GM21360 (cell line): ENCODE measurements around the gene CNTN2.

ENCODE experiments used
- ATAC-seq: cut with Tn5 transposase; IDR thresholded peaks from one replicate; pipeline ENCODE4 v1.9.1; 2021; ENCODE audit warnings: mild to moderate bottlenecking, moderate library complexity; ENCODE audit not compliant: unreplicated experiment

Gene CNTN2

GRCh38 chr1:205017766-205018165 lies 25.2 kb upstream of the CNTN2 start:
- ATAC-seq, result no peak

GRCh38 chr1:205018381-205018780 lies 24.6 kb upstream of the CNTN2 start:
- ATAC-seq, result no peak

DNA sequence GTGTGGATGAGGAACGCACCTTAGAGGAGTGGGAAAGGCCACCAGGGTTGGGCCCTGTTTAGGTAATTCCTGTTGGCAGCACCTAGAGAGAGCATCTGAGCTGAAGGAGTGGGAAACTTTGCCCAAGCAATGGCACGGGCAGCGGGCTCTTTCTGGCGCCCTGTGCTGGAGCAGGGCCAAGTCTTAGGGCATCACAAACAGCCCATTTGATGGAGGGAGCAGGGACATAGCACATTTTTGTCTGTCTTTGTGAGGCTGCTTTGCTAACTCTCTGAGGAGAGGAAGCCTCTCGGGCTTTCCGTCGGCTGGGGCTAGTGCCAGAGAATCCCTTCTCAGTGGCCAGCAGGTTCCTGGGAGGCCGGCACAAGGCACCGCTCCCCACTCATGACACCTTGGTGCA lies 22.5 kb upstream of the CNTN2 start:
- ATAC-seq, result no peak

GRCh38 chr1:205024679-205025078 lies 18.3 kb upstream of the CNTN2 start:
- no peak for ATAC-seq

DNA sequence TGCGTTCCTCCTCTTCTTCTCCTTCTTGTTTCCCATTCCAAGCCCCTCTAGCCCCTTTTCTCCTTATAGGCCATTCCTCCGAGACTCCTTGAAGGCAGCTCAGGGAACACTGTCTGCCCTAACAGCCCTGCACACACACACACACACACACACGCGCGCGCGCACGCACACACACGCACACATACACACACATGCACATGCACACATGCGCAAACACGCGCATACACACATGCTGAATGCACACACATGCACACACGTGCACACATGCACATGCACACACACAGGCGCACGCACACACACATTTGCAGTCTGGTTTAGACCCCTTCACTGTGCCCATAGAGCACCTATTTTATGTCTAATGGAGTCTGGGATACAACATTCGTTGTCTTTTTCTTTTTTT lies 17.8 kb upstream of the CNTN2 start:
- ATAC-seq, result no peak

GRCh38 chr1:205026181-205026580 lies 16.8 kb upstream of the CNTN2 start:
- no peak for ATAC-seq

DNA sequence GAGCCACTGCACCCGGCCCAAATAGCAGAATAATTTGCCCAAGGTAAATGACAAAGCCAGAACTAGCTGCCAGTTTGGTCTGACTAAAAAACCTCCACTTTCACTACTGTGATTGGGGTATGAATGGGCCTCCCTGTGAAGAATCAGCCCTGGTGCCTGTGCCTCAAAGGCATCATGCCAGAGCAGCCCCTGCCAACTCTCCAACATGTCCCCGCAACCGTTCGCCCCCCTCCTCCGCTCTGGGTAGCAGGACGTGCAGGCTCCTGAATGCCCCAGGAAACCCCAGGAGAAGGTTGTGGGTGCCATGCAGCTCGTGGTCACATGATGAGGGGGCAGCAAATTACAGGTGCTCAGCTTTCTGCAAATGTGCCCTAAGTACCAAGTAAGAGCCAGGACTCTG lies 14.6 kb upstream of the CNTN2 start:
- no peak for ATAC-seq

- no peak for ATAC-seq
These were observed 14.1 kb upstream of the CNTN2 start for GRCh38 chr1:205028924-205029323.

- ATAC-seq, result no peak
These were observed 12.8 kb upstream of the CNTN2 start for GRCh38 chr1:205030241-205030640.

GRCh38 chr1:205030896-205031295 lies 12.1 kb upstream of the CNTN2 start:
- ATAC-seq, result no peak

GRCh38 chr1:205032508-205032907 lies 10.5 kb upstream of the CNTN2 start:
- ATAC-seq, result no peak

DNA sequence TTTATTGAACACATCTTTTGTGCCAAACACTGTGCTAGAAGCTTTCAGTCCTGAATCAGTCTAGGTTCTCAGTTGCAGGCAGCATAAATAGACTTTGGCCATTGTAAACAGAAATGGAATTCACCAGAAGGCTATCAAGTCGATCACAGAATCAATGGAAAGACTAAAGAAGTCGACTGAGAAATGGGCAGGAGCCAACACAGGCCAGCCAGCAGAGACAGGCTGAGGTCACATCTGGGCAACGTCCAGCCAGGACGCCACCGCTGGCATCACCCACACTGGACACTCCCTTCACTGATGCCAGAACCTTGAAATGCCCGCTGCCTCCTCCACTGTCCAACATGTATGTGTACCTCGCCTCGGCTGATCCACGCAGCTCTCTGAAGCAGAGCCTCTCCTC lies 5.5 kb upstream of the CNTN2 start:
- no peak for ATAC-seq

GRCh38 chr1:205038132-205038786 lies 4.8 kb upstream of the CNTN2 start:
- no peak for ATAC-seq

GRCh38 chr1:205041001-205041715 lies 1.9 kb upstream of the CNTN2 start:
- ATAC-seq, result no peak

GRCh38 chr1:205041998-205042910 lies 758 bp upstream of the CNTN2 start:
- ATAC-seq, result no peak

GRCh38 chr1:205043866-205044265 lies 854 bp downstream of the CNTN2 start:
- no peak for ATAC-seq

DNA sequence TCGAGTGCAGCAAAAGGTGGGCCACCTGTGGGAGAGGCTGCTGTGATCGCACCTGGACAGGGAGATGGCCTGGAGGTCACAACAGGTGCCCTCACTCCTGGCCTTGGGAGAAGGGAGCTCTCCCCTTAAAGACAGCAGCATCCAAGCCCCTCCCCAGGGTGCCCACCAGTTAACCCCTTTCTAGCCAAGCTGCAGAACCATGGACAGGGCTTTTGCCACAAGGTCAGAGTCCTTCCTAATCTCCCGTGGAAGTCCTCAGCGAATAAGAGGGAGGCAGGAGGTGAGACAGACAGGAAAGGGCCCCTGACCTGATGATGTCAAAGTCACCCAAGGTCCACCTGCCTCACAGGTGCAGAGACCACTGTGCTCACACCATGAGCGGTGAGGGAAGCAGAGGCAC lies 1.7 kb downstream of the CNTN2 start:
- ATAC-seq, result no peak

- ATAC-seq, result no peak
These were observed 2.1 kb downstream of the CNTN2 start for GRCh38 chr1:205045146-205045545.

- ATAC-seq, result no peak
These were observed 3.9 kb downstream of the CNTN2 start for GRCh38 chr1:205046870-205047269.

- no peak for ATAC-seq
These were observed 4.8 kb downstream of the CNTN2 start for GRCh38 chr1:205047764-205048231.

DNA sequence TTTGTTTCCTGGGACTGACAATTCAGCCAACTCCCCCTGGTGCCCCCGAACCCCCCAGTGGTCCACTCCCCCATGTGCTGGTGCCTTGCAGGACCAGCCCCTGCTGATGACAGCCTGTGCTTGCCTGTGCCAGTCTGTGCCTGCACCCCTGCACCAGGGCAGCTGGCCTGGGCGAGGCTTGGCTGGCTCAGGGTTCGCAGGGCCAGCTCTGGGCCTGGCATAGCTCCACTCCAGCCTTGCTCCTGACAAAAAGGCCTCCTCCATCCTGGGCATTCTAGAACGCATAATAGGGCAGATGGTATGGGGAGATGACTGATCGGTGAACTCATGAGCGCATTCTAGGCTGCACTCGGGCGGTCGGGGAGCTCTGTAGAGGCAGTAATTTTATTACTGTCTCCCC lies 5.4 kb downstream of the CNTN2 start:
- no peak for ATAC-seq

- ATAC-seq, result no peak
These were observed 6.5 kb downstream of the CNTN2 start for GRCh38 chr1:205049479-205049878.
